Ascending aorta (tissue), 2 donors: ENCODE results near the gene IGF2BP1. TPM values are rescaled to one million over a fixed set of nuclear protein-coding genes. Genes with fewer than 3 reads are reported as not detected.

Experiments
- DNase-seq, 2 donors: peaks; one replicate each; pipeline ENCODE4 v3.0.0-alpha.2; 2019; ENCODE audit warnings: low spot score in 2 of 2
- H3K27ac ChIP-seq, 2 donors: fragments of 200-600 bp; sonication (generic); one replicate each; pipeline ENCODE4 v1.5.1; 2016 to 2017; ENCODE audit warnings: mild to moderate bottlenecking in 1 of 2
- H3K27me3 ChIP-seq: fragments of 200-600 bp; sonication (generic); one replicate; pipeline ENCODE4 v1.5.1; 2017
- H3K36me3 ChIP-seq, 2 donors: fragments of 200-600 bp; sonication (generic); one replicate each; pipeline ENCODE4 v1.5.1; 2016
- H3K4me1 ChIP-seq, 2 donors: fragments of 200-600 bp; sonication (generic); one replicate each; pipeline ENCODE4 v1.5.1; 2016 to 2017; ENCODE audit warnings: mild to moderate bottlenecking in 1 of 2
- H3K4me3 ChIP-seq, 2 donors: fragments of 200-600 bp; sonication (generic); one replicate each; pipeline ENCODE4 v1.5.1; 2016 to 2017; ENCODE audit warnings: mild to moderate bottlenecking in 1 of 2
- H3K9me3 ChIP-seq, 2 donors: fragments of 200-600 bp; sonication (generic); one replicate each; pipeline ENCODE4 v1.5.1; 2016
- CTCF ChIP-seq, 3 experiments: fragments of 200-600 bp in 2 of 3; fragments of 450-650 bp in 1 of 3; sonication (generic) in 2 of 3; IDR thresholded peaks; one replicate each; pipeline ENCODE4 v1.5.1; 2016 to 2019; ENCODE audit warnings: antibody characterized with exemption in 3 of 3, mild to moderate bottlenecking in 1 of 3, moderate library complexity in 1 of 3
- intact Hi-C: fragments of 100-400 bp; cut with DNase I; formaldehyde crosslinking; loops from one replicate; pipeline ENCODE4 v1.15.1; 2023
- total RNA-seq: library from RNA; depleted of rRNA; stranded (reverse); fragments of >200 nt; gene quantifications from one replicate; pipeline ENCODE4 v1.1.0, GENCODE V29; 2016

IGF2BP1 gene
- total RNA-seq, 1 donor from 2014 or later, result not detected

- Histone ChIP-seq H3K9me3 (no peaks in the 10 kb centered on the region), H3K36me3 (no peaks in the 10 kb centered on the region), H3K4me1 (peaks cover 0 to 2% of the 10 kb centered on the region in 2 donors), H3K27me3 (peaks cover 17% of the 10 kb centered on the region), H3K27ac (no peak overlapping the region), H3K4me3 (no peak overlapping the region)
- intact Hi-C loops, result no loop called here
- no peak for TF ChIP-seq CTCF (IDR thresholded peaks at IDR 0.05)
- no peak for DNase-seq
Measured at GRCh38 chr17:49018748-49019147, 21.6 kb downstream of the IGF2BP1 start.

GRCh38 chr17:49020609-49021008, 23.4 kb downstream of the IGF2BP1 start:
- no peak for TF ChIP-seq CTCF (IDR thresholded peaks at IDR 0.05)
- no peak overlapping the region for H3K4me3 ChIP-seq
- H3K36me3 ChIP-seq, result no peaks in the 10 kb centered on the region
- peaks cover 0 to 2% of the 10 kb centered on the region in 2 donors for H3K4me1 ChIP-seq
- no peaks in the 10 kb centered on the region for H3K27me3 ChIP-seq
- no peaks in the 10 kb centered on the region for H3K9me3 ChIP-seq
- intact Hi-C loops, result no loop called here
- DNase-seq, result no peak
- no peak overlapping the region for H3K27ac ChIP-seq

GRCh38 chr17:49021095-49021767, 24.0 kb downstream of the IGF2BP1 start:
- no peak for TF ChIP-seq CTCF (IDR thresholded peaks at IDR 0.05)
- no peak overlapping the region for H3K27ac ChIP-seq
- no peaks in the 10 kb centered on the region for H3K36me3 ChIP-seq
- no peaks in the 10 kb centered on the region for H3K9me3 ChIP-seq
- DNase-seq, result no peak
- intact Hi-C loops, result no loop called here
- H3K4me1 ChIP-seq, result peaks cover 0 to 2% of the 10 kb centered on the region in 2 donors
- H3K4me3 ChIP-seq, result no peak overlapping the region
- H3K27me3 ChIP-seq, result no peaks in the 10 kb centered on the region

GRCh38 chr17:49021768-49022103, 24.6 kb downstream of the IGF2BP1 start:
- no peaks in the 10 kb centered on the region for H3K27me3 ChIP-seq

GRCh38 chr17:49022391-49022941, 25.3 kb downstream of the IGF2BP1 start:
- no peaks in the 10 kb centered on the region for H3K27me3 ChIP-seq
- no peak for TF ChIP-seq CTCF (IDR thresholded peaks at IDR 0.05)

More at GRCh38 chr17:49021768-49022103, 24.6 kb downstream of the IGF2BP1 start:
- Histone ChIP-seq H3K27ac (no peak overlapping the region), H3K4me3 (no peak overlapping the region), H3K4me1 (peaks cover 0 to 2% of the 10 kb centered on the region in 2 donors), H3K36me3 (no peaks in the 10 kb centered on the region), H3K9me3 (no peaks in the 10 kb centered on the region)
- TF ChIP-seq CTCF (IDR thresholded peaks at IDR 0.05), result no peak
- intact Hi-C loops, result no loop called here
- DNase-seq, result no peak

More at GRCh38 chr17:49022391-49022941, 25.3 kb downstream of the IGF2BP1 start:
- Histone ChIP-seq H3K27ac (no peak overlapping the region), H3K36me3 (no peaks in the 10 kb centered on the region), H3K4me3 (no peak overlapping the region), H3K4me1 (no peaks in the 10 kb centered on the region), H3K9me3 (no peaks in the 10 kb centered on the region)
- intact Hi-C loops, result no loop called here
- no peak for DNase-seq
